SK-N-MC (cell line): ENCODE results near the gene ZNF865.

Source experiments
- EZH2 ChIP-seq: fragments of 200-600 bp; sonication (generic); IDR thresholded peaks from one replicate; pipeline ENCODE4 v1.6.1; 2017; ENCODE audit warnings: antibody characterized with exemption
- POLR2AphosphoS5 ChIP-seq: IDR thresholded peaks from 2 replicates; pipeline ENCODE4 v1.6.1; 2012; ENCODE audit warnings: mild to moderate bottlenecking, low read depth, low read length, borderline replicate concordance

DNA sequence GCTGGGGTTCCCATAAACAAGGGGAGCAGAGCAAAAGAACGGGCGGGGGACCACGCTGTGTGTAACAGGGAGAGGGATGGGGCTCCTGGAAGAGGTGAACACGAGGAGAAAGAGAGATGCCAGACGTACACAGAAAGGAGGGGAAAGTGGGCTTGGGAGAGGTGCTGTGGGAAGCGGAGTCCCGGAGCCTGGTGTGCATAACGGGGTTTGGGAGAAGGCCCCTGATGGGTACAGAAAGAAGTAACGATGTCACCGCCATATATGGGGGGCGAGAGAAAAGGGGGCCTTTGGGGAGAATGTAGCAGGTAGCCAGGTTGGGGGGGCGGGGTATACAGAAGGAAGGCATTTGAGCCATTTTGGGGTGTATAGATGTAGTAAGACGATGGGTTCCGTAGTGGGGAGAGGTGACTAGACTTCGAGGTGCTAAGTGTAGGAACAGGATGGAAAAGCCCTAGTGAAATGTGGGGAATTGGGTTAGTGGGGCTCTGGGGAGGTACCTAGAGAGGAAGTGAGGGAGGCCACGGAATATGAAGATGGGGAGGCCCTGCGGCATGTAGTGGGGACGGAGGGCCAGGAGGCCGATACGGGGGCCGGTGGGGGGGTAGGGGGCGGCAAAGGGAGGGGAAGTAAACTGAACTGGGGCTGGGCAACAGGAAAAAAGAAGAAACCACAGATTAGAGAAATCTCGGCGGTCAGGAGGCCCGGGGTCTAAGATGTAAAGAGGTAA is 36.1 kb downstream of the ZNF865 start:
- TF ChIP-seq POLR2AphosphoS5 (peak; percentile 45; the same call in 1 of the 2 replicates), EZH2 (no peak)
